Thyroid gland (tissue), 4 donors: ENCODE data around the gene SLC1A7. TPM values are rescaled to one million over a fixed set of nuclear protein-coding genes. Genes with fewer than 3 reads are reported as not detected.

ENCODE experiments used
- DNase-seq, 2 donors: peaks; one replicate each; pipeline ENCODE4 v3.0.0-alpha.2; 2019
- H3K27ac ChIP-seq, 3 donors: fragments of 200-600 bp; sonication (generic); 1 replicate in 2 of 3; 2 replicates in 1 of 3; pipeline ENCODE4 v1.5.1; 2016 to 2019; ENCODE audit warnings: mild to moderate bottlenecking in 1 of 3, moderate library complexity in 1 of 3
- H3K27me3 ChIP-seq: fragments of 200-600 bp; sonication (generic); one replicate; pipeline ENCODE4 v1.5.1; 2019
- H3K36me3 ChIP-seq, 2 donors: fragments of 200-600 bp; sonication (generic); one replicate each; pipeline ENCODE4 v1.5.1; 2016 to 2019
- H3K4me1 ChIP-seq, 2 donors: fragments of 200-600 bp; sonication (generic); one replicate each; pipeline ENCODE4 v1.5.1; 2017 to 2019
- H3K4me3 ChIP-seq, 3 donors: fragments of 200-600 bp; sonication (generic); replicated peaks in 1 of 3; 1 replicate in 2 of 3; 2 replicates in 1 of 3; pipeline ENCODE4 v1.5.1; 2016; ENCODE audit warnings: mild to moderate bottlenecking in 1 of 3
- H3K9me3 ChIP-seq: fragments of 200-600 bp; sonication (generic); one replicate; pipeline ENCODE4 v1.5.1; 2017
- CTCF ChIP-seq, 6 experiments: fragments of 200-600 bp in 3 of 6; fragments of 450-650 bp in 3 of 6; sonication (generic) in 3 of 6; IDR thresholded peaks; one replicate each; pipeline ENCODE4 v1.5.1; 2016 to 2019; ENCODE audit warnings: antibody characterized with exemption in 6 of 6, mild to moderate bottlenecking in 2 of 6, inconsistent platforms in 1 of 6, moderate library complexity in 1 of 6
- POLR2A ChIP-seq, 2 donors: fragments of 450-650 bp; IDR thresholded peaks; one replicate each; pipeline ENCODE4 v1.6.1; 2017; ENCODE audit warnings: antibody characterized with exemption in 2 of 2, mild to moderate bottlenecking in 2 of 2, moderate library complexity in 1 of 2
- WGBS, 2 donors: methylation state at CpG; one replicate each; pipeline ENCODE4 v1.1.5; 2017; 5-methylcytosine and 5-hydroxymethylcytosine counted together
- intact Hi-C: fragments of 100-400 bp; cut with DNase I; formaldehyde crosslinking; loops from one replicate; pipeline ENCODE4 v1.15.1; 2023
- total RNA-seq, 4 donors: library from RNA; depleted of rRNA; stranded (reverse); fragments of >200 nt; gene quantifications; one replicate each; pipeline ENCODE4 v1.2.3, GENCODE V29; 2016

SLC1A7 gene
- total RNA-seq, 4 donors from 2014 or later = 0.13 to 0.33 (median 0.20) TPM; not detected in 1

DNA sequence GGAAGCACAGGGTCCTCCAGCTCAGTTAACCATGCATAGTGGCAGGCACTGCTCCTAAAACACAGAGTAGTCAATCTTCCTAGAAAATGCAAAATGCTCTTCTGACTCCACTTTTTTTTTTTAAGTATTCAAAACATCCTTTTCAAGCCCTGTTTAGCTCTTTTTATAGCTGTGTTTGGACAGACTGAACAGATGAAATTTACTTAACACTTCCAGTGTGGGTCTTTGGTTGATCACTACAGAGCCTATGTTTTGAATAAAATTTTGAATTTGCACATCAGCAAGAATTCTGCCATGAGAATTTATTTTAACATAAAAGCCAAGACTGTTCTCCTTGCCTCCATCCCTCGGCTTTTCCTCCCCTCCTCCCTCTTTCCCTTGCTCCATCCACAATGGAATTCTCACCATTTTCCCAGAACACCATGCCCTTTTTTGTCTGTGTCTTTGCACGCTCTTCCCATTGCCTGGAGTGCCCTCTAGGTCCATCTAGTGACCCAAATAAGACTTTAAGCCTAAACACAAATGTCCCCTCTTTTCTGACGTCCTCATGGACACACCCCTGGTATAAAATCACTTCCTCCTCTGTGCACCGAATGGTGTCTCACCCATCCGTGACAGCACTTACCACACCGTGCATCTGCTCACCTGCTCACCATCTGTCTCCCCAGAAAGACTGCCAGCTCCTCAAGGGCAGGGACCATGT is 30.1 kb upstream of the SLC1A7 start:
- no peaks in the 10 kb centered on the region for H3K36me3 ChIP-seq
- H3K9me3 ChIP-seq = no peaks in the 10 kb centered on the region
- H3K27me3 ChIP-seq = no peaks in the 10 kb centered on the region
- peaks cover 0 to 8% of the 10 kb centered on the region in 2 donors for H3K4me1 ChIP-seq
- intact Hi-C loops = no loop called here
- TF ChIP-seq CTCF (IDR thresholded peaks at IDR 0.05) (no peak), POLR2A (IDR thresholded peaks at IDR 0.05) (no peak)
- WGBS, 2 donors = 25 to 26% methylated on average over 6 of the region's 6 CpGs
- H3K27ac ChIP-seq = no peak overlapping the region
- no peak overlapping the region for H3K4me3 ChIP-seq
- no peak for DNase-seq

DNA sequence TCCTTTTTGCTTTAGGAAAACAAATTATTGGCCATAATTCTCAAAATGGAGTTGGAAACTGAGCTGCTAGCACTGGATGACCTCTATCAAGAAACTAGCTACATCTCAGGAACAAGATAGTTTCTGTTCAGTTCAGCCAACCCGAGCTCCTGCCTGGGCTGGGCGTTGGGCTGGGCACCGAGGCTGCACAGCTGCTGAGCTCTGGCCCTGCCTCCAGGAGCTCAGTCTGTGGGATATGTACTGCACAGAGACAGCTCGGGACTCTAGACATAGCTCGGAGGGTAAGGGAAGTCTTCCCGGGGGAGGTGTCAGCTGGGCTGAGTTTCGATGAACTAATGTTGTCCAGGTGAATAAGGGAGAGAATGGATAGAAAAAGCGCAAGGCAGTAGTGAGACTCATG is 24.5 kb upstream of the SLC1A7 start:
- Histone ChIP-seq H3K36me3 (no peaks in the 10 kb centered on the region), H3K27ac (no peak overlapping the region), H3K4me3 (no peak overlapping the region), H3K27me3 (no peaks in the 10 kb centered on the region), H3K9me3 (no peaks in the 10 kb centered on the region), H3K4me1 (no peaks in the 10 kb centered on the region)
- 76 to 82% methylated on average over 8 of the region's 8 CpGs for WGBS, 2 donors
- no peak for DNase-seq
- intact Hi-C loops = no loop called here
- TF ChIP-seq CTCF (IDR thresholded peaks at IDR 0.05) (no peak), POLR2A (IDR thresholded peaks at IDR 0.05) (no peak)

GRCh38 chr1:53166366-53166765 is 23.9 kb upstream of the SLC1A7 start:
- Histone ChIP-seq H3K9me3 (no peaks in the 10 kb centered on the region), H3K4me1 (no peaks in the 10 kb centered on the region), H3K4me3 (no peak overlapping the region), H3K36me3 (no peaks in the 10 kb centered on the region), H3K27me3 (no peaks in the 10 kb centered on the region), H3K27ac (no peak overlapping the region)
- intact Hi-C loops = no loop called here
- no peak for DNase-seq
- TF ChIP-seq CTCF (IDR thresholded peaks at IDR 0.05) = no peak
- no peak for TF ChIP-seq POLR2A (IDR thresholded peaks at IDR 0.05)
- WGBS, 2 donors = 78 to 91% methylated on average over 6 of the region's 6 CpGs

- intact Hi-C loops = no loop called here
- H3K4me1 ChIP-seq = no peaks in the 10 kb centered on the region
Observed at GRCh38 chr1:53165408-53165961, 23.0 kb upstream of the SLC1A7 start.

More at GRCh38 chr1:53165408-53165961, 23.0 kb upstream of the SLC1A7 start:
- Histone ChIP-seq H3K27ac (no peak overlapping the region), H3K9me3 (no peaks in the 10 kb centered on the region), H3K4me3 (no peak overlapping the region), H3K27me3 (no peaks in the 10 kb centered on the region), H3K36me3 (no peaks in the 10 kb centered on the region)
- no peak for DNase-seq
- no peak for TF ChIP-seq CTCF (IDR thresholded peaks at IDR 0.05)
- no peak for TF ChIP-seq POLR2A (IDR thresholded peaks at IDR 0.05)
- 85 to 92% methylated on average over 5 of the region's 5 CpGs for WGBS, 2 donors
